Measurements from ENCODE around the gene FSCN2.

DNA sequence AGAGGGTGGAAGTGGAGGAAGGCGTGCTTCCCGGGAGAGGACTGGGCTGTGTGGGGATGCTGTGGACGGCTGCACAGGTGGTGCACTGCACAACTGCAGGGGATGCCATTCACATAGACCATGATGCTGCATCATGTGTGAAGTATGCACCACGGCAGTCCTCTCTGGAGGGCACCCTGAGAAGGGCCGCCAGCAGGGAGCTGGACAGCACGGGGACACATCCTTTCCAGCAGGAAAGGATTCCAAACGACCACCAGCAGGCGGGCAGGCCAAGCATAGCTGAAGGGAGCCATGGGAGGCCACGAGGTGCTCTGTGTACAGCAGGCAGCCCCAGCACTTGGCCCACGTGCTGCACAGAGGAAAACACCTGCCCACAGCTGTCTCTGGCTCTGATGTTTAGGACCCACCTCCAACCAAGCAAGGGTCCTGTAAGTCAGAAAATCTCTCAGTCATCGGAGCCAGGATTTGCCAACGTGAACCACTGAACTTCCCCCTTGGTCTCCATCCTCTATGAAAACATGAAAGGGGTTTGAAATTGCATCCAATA, 25.6 kb upstream of the FSCN2 start:
- TF ChIP-seq, protein P1, sequence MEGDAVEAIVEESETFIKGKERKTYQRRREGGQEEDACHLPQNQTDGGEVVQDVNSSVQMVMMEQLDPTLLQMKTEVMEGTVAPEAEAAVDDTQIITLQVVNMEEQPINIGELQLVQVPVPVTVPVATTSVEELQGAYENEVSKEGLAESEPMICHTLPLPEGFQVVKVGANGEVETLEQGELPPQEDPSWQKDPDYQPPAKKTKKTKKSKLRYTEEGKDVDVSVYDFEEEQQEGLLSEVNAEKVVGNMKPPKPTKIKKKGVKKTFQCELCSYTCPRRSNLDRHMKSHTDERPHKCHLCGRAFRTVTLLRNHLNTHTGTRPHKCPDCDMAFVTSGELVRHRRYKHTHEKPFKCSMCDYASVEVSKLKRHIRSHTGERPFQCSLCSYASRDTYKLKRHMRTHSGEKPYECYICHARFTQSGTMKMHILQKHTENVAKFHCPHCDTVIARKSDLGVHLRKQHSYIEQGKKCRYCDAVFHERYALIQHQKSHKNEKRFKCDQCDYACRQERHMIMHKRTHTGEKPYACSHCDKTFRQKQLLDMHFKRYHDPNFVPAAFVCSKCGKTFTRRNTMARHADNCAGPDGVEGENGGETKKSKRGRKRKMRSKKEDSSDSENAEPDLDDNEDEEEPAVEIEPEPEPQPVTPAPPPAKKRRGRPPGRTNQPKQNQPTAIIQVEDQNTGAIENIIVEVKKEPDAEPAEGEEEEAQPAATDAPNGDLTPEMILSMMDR (IDR thresholded peaks at IDR 0.05): no peak
- TF ChIP-seq POLR2A (IDR thresholded peaks at IDR 0.05): no peak
